ENCODE data around the gene CYFIP2.

CYFIP2 gene

GRCh38 chr5:157259699-157260098, 6.2 kb upstream of the CYFIP2 start:
- no peak for DNase-seq

- no peak for DNase-seq
Observed at GRCh38 chr5:157263496-157264090, 2.3 kb upstream of the CYFIP2 start.

- DNase-seq, result peak; percentile 12
Observed at GRCh38 chr5:157266286-157267007, 524 bp downstream of the CYFIP2 start.

GRCh38 chr5:157267025-157267424, 1.1 kb downstream of the CYFIP2 start:
- no peak for DNase-seq

- DNase-seq, result no peak
Observed at GRCh38 chr5:157267761-157268480, 2.0 kb downstream of the CYFIP2 start.

GRCh38 chr5:157269165-157269671, 3.3 kb downstream of the CYFIP2 start:
- DNase-seq, result no peak

- DNase-seq, result no peak
Observed at GRCh38 chr5:157269761-157270272, 3.9 kb downstream of the CYFIP2 start.

GRCh38 chr5:157270771-157271170, 4.8 kb downstream of the CYFIP2 start:
- no peak for DNase-seq

GRCh38 chr5:157271740-157272271, 5.9 kb downstream of the CYFIP2 start:
- no peak for DNase-seq

GRCh38 chr5:157273131-157273556, 7.2 kb downstream of the CYFIP2 start:
- DNase-seq, result no peak

GRCh38 chr5:157275403-157275802, 9.5 kb downstream of the CYFIP2 start:
- DNase-seq, result no peak

GRCh38 chr5:157278319-157279037, 12.6 kb downstream of the CYFIP2 start:
- DNase-seq, result no peak

GRCh38 chr5:157279605-157280239, 13.8 kb downstream of the CYFIP2 start:
- no peak for DNase-seq

- DNase-seq, result no peak
Observed at GRCh38 chr5:157280927-157281326, 15.0 kb downstream of the CYFIP2 start.

GRCh38 chr5:157282150-157282549, 16.2 kb downstream of the CYFIP2 start:
- no peak for DNase-seq

- DNase-seq, result no peak
Observed at GRCh38 chr5:157283434-157283833, 17.5 kb downstream of the CYFIP2 start.

- no peak for DNase-seq
Observed at GRCh38 chr5:157284458-157285212, 18.7 kb downstream of the CYFIP2 start.

- no peak for DNase-seq
Observed at GRCh38 chr5:157285310-157286035, 19.6 kb downstream of the CYFIP2 start.

GRCh38 chr5:157286761-157287211, 20.9 kb downstream of the CYFIP2 start:
- DNase-seq, result no peak

GRCh38 chr5:157288405-157289163, 22.7 kb downstream of the CYFIP2 start:
- no peak for DNase-seq
